Activated CD8-positive, alpha-beta T cell treated with anti-CD3 and anti-CD28 coated beads, Interleukin-2, amount 10 ng/mL, durations not matched to agents 7 days and 5 days (primary cell): ENCODE results near the gene RREB1. TPM values are rescaled to one million over a fixed set of nuclear protein-coding genes. Genes with fewer than 3 reads are reported as not detected.

Experiments used
- ATAC-seq: fragments of 150-1000 bp; cut with Tn5 transposase; one replicate; pipeline ENCODE4 v1.10.0; 2021; ENCODE audit warnings: moderate library complexity
- CTCF ChIA-PET: fragments of 350-600 bp; sonication (Branson Sonifier 250); formaldehyde crosslinking; loops from one replicate; lab custom pipeline; 2021; ENCODE audit warnings: antibody characterized with exemption; lab: Charles Lee
- POLR2A ChIA-PET: fragments of 350-600 bp; sonication (Branson Sonifier 250); formaldehyde crosslinking; loops from one replicate; lab custom pipeline; 2021; ENCODE audit warnings: antibody characterized with exemption; lab: Charles Lee
- DNase-seq: peaks from one replicate; pipeline ENCODE4 v3.0.0-alpha.2; 2020
- H3K27ac Mint-ChIP-seq: one replicate; pipeline ENCODE4 v1.8.0; 2021; ENCODE audit warnings: mild to moderate bottlenecking, mixed read lengths
- H3K27me3 Mint-ChIP-seq: one replicate; pipeline ENCODE4 v1.8.0; 2021; ENCODE audit warnings: low read depth, mixed read lengths
- H3K36me3 Mint-ChIP-seq: one replicate; pipeline ENCODE4 v1.8.0; 2021; ENCODE audit warnings: low read depth, mixed read lengths
- H3K4me1 Mint-ChIP-seq: one replicate; pipeline ENCODE4 v1.8.0; 2021; ENCODE audit warnings: low read depth, mixed read lengths
- H3K4me3 Mint-ChIP-seq: one replicate; pipeline ENCODE4 v1.8.0; 2021; ENCODE audit warnings: mild to moderate bottlenecking, mixed read lengths
- H3K9me3 Mint-ChIP-seq: one replicate; pipeline ENCODE4 v1.8.0; 2022; ENCODE audit warnings: mixed read lengths; ENCODE audit not compliant: insufficient read depth
- total RNA-seq, 2 experiments: library from RNA; stranded (reverse); gene quantifications; one replicate each; pipeline ENCODE4 v1.2.3, GENCODE V29; 2021

RREB1 gene
- total RNA-seq, 2 experiments from 2014 or later, result 27.5 to 29.0 TPM

GRCh38 chr6:7232351-7232750 lies 124.6 kb downstream of the RREB1 start:
- Mint-ChIP-seq H3K9me3 (no peaks in the 10 kb centered on the region), H3K27ac (no peak overlapping the region), H3K4me1 (peaks cover 20% of the 10 kb centered on the region), H3K36me3 (peaks cover 53% of the 10 kb centered on the region), H3K4me3 (no peak overlapping the region), H3K27me3 (no peaks in the 10 kb centered on the region)
- CTCF ChIA-PET, result interaction anchor here (1.6 to 1.8 kb wide), 2 partner anchors 11 to 556 kb away, joined by 5 read pairs; no protein-coding TSS in a partner anchor
- POLR2A ChIA-PET, result no interaction called here
- ATAC-seq (no peak), DNase-seq (no peak)

- no peak for DNase-seq
- no peak overlapping the region for H3K4me3 Mint-ChIP-seq
- peaks cover 24% of the 10 kb centered on the region for H3K4me1 Mint-ChIP-seq
- no peak for ATAC-seq
- ChIA-PET POLR2A (no interaction called here), CTCF (interaction anchor here (1.0 to 1.4 kb wide), 2 partner anchors 9 to 558 kb away, joined by 3 to 5 read pairs; no protein-coding TSS in a partner anchor)
- H3K27me3 Mint-ChIP-seq, result no peaks in the 10 kb centered on the region
- H3K27ac Mint-ChIP-seq, result no peak overlapping the region
- no peaks in the 10 kb centered on the region for H3K9me3 Mint-ChIP-seq
- H3K36me3 Mint-ChIP-seq, result peaks cover 42% of the 10 kb centered on the region
These were observed 126.8 kb downstream of the RREB1 start for GRCh38 chr6:7234547-7234946.

- Mint-ChIP-seq H3K27ac (no peak overlapping the region), H3K4me3 (no peak overlapping the region), H3K27me3 (no peaks in the 10 kb centered on the region), H3K36me3 (peaks cover 41% of the 10 kb centered on the region), H3K9me3 (no peaks in the 10 kb centered on the region), H3K4me1 (peaks cover 24% of the 10 kb centered on the region)
- DNase-seq, result no peak
- ChIA-PET CTCF (interaction anchor here (1.4 to 5.2 kb wide), 2 partner anchors 8 to 560 kb away, joined by 5 to 25 read pairs; no protein-coding TSS in a partner anchor), POLR2A (interaction anchor here (1.0 kb wide), 1 partner anchor 16 kb away, joined by 3 read pairs; no protein-coding TSS in a partner anchor)
- ATAC-seq, result no peak
These were observed 128.0 kb downstream of the RREB1 start for GRCh38 chr6:7235712-7236305.

- H3K36me3 Mint-ChIP-seq, result peaks cover 34% of the 10 kb centered on the region
- H3K27me3 Mint-ChIP-seq, result no peaks in the 10 kb centered on the region
- no peak for ATAC-seq
- H3K27ac Mint-ChIP-seq, result no peak overlapping the region
- no peak for DNase-seq
- H3K4me1 Mint-ChIP-seq, result peaks cover 24% of the 10 kb centered on the region
- no peaks in the 10 kb centered on the region for H3K9me3 Mint-ChIP-seq
- CTCF ChIA-PET, result interaction anchor here (0.8 to 5.2 kb wide), 4 partner anchors 99 to 561 kb away, joined by 3 to 25 read pairs (median 4); no protein-coding TSS in a partner anchor
- H3K4me3 Mint-ChIP-seq, result no peak overlapping the region
- POLR2A ChIA-PET, result no interaction called here
These were observed 128.8 kb downstream of the RREB1 start for GRCh38 chr6:7236306-7237209.

GRCh38 chr6:7237653-7238188 lies 130.0 kb downstream of the RREB1 start:
- Mint-ChIP-seq H3K9me3 (no peaks in the 10 kb centered on the region), H3K27me3 (no peaks in the 10 kb centered on the region), H3K27ac (no peak overlapping the region), H3K4me3 (no peak overlapping the region), H3K4me1 (peaks cover 24% of the 10 kb centered on the region), H3K36me3 (peaks cover 27% of the 10 kb centered on the region)
- DNase-seq, result no peak
- ChIA-PET POLR2A (no interaction called here), CTCF (interaction anchor here (0.8 to 5.2 kb wide), 8 partner anchors 100 to 562 kb away, joined by 3 to 25 read pairs (median 5); no protein-coding TSS in a partner anchor)
- no peak for ATAC-seq

- DNase-seq (no peak), ATAC-seq (no peak)
- Mint-ChIP-seq H3K36me3 (peaks cover 27% of the 10 kb centered on the region), H3K4me1 (peaks cover 29% of the 10 kb centered on the region), H3K27me3 (no peaks in the 10 kb centered on the region), H3K9me3 (no peaks in the 10 kb centered on the region), H3K4me3 (no peak overlapping the region), H3K27ac (no peak overlapping the region)
- POLR2A ChIA-PET, result interaction anchor here (0.9 kb wide), 1 partner anchor 152 kb away, joined by 3 read pairs; no protein-coding TSS in a partner anchor
- CTCF ChIA-PET, result interaction anchor here (0.7 to 5.2 kb wide), 18 partner anchors 13 to 563 kb away, joined by 3 to 25 read pairs (median 4); no protein-coding TSS in a partner anchor
These were observed 130.8 kb downstream of the RREB1 start for GRCh38 chr6:7238526-7238899.

GRCh38 chr6:7238900-7239589 lies 131.3 kb downstream of the RREB1 start:
- DNase-seq (peak; percentile 82), ATAC-seq (peak; percentile 87)
- Mint-ChIP-seq H3K27ac (no peak overlapping the region), H3K4me3 (no peak overlapping the region), H3K36me3 (peaks cover 21% of the 10 kb centered on the region), H3K9me3 (no peaks in the 10 kb centered on the region), H3K27me3 (no peaks in the 10 kb centered on the region), H3K4me1 (peaks cover 24% of the 10 kb centered on the region)
- ChIA-PET CTCF (interaction anchor here (0.6 to 5.2 kb wide), 23 partner anchors 11 to 563 kb away, joined by 3 to 25 read pairs (median 4); no protein-coding TSS in a partner anchor), POLR2A (interaction anchor here (0.9 kb wide), 1 partner anchor 153 kb away, joined by 3 read pairs; no protein-coding TSS in a partner anchor)

- Mint-ChIP-seq H3K27ac (no peak overlapping the region), H3K9me3 (no peaks in the 10 kb centered on the region), H3K4me1 (peaks cover 19% of the 10 kb centered on the region), H3K4me3 (no peak overlapping the region), H3K36me3 (peaks cover 16% of the 10 kb centered on the region), H3K27me3 (no peaks in the 10 kb centered on the region)
- CTCF ChIA-PET, result interaction anchor here (0.6 to 5.2 kb wide), 16 partner anchors 10 to 564 kb away, joined by 3 to 25 read pairs (median 4); no protein-coding TSS in a partner anchor
- no peak for ATAC-seq
- no peak for DNase-seq
- POLR2A ChIA-PET, result interaction anchor here (0.9 kb wide), 1 partner anchor 153 kb away, joined by 3 read pairs; no protein-coding TSS in a partner anchor
These were observed 131.8 kb downstream of the RREB1 start for GRCh38 chr6:7239590-7239948.

GRCh38 chr6:7240351-7240750 lies 132.6 kb downstream of the RREB1 start:
- ATAC-seq (no peak), DNase-seq (no peak)
- CTCF ChIA-PET, result interaction anchor here (5.2 kb wide), 1 partner anchor 564 kb away, joined by 25 read pairs; no protein-coding TSS in a partner anchor
- Mint-ChIP-seq H3K9me3 (no peaks in the 10 kb centered on the region), H3K27ac (no peak overlapping the region), H3K4me3 (no peak overlapping the region), H3K27me3 (no peaks in the 10 kb centered on the region), H3K36me3 (peaks cover 12% of the 10 kb centered on the region), H3K4me1 (peaks cover 17% of the 10 kb centered on the region)
- POLR2A ChIA-PET, result no interaction called here

GRCh38 chr6:7241160-7241559 lies 133.4 kb downstream of the RREB1 start:
- no peak for DNase-seq
- no peaks in the 10 kb centered on the region for H3K27me3 Mint-ChIP-seq
- H3K4me3 Mint-ChIP-seq, result no peak overlapping the region
- no peak overlapping the region for H3K27ac Mint-ChIP-seq
- POLR2A ChIA-PET, result no interaction called here
- CTCF ChIA-PET, result interaction anchor here (1.0 to 2.2 kb wide), 2 partner anchors 482 to 516 kb away, joined by 3 to 14 read pairs; no protein-coding TSS in a partner anchor
- peaks cover 12% of the 10 kb centered on the region for H3K36me3 Mint-ChIP-seq
- no peaks in the 10 kb centered on the region for H3K9me3 Mint-ChIP-seq
- H3K4me1 Mint-ChIP-seq, result peaks cover 17% of the 10 kb centered on the region
- ATAC-seq, result no peak
